Neural progenitor cell (in vitro differentiated cells): ENCODE data around the gene FSTL4. TPM values are rescaled to one million over a fixed set of nuclear protein-coding genes. Genes with fewer than 3 reads are reported as not detected.

Source experiments
- DNase-seq: peaks from one replicate; pipeline ENCODE4 v3.0.0-alpha.2; 2016; ENCODE audit warnings: low spot score
- H2AFZ ChIP-seq: fragments of 200-600 bp; sonication (generic); replicated peaks from 2 replicates; pipeline ENCODE4 v1.6.1; 2016; ENCODE audit warnings: antibody characterized with exemption
- H3F3A ChIP-seq: fragments of 200-600 bp; sonication (generic); 2 replicates; pipeline ENCODE4 v1.6.1; 2016; ENCODE audit warnings: antibody characterized with exemption, low read depth
- H3K27ac ChIP-seq: fragments of 200-600 bp; sonication (generic); 2 replicates; pipeline ENCODE4 v1.5.1; 2016; ENCODE audit warnings: mild to moderate bottlenecking
- H3K27me3 ChIP-seq: fragments of 200-600 bp; sonication (generic); 2 replicates; pipeline ENCODE4 v1.6.1; 2016; ENCODE audit warnings: mild to moderate bottlenecking, moderate library complexity
- H3K36me3 ChIP-seq: fragments of 200-600 bp; sonication (generic); 2 replicates; pipeline ENCODE4 v1.5.1; 2016
- H3K4me1 ChIP-seq: fragments of 200-600 bp; sonication (generic); 2 replicates; pipeline ENCODE4 v1.6.1; 2016; ENCODE audit warnings: mixed run types
- H3K4me2 ChIP-seq: fragments of 200-600 bp; sonication (generic); 2 replicates; pipeline ENCODE4 v1.6.1; 2016
- H3K4me3 ChIP-seq: fragments of 200-600 bp; sonication (generic); 2 replicates; pipeline ENCODE4 v1.5.1; 2016
- H3K79me2 ChIP-seq: fragments of 200-600 bp; sonication (generic); 2 replicates; pipeline ENCODE4 v1.6.1; 2016; ENCODE audit warnings: low read depth
- H3K9ac ChIP-seq: fragments of 200-600 bp; sonication (generic); 2 replicates; pipeline ENCODE4 v1.6.1; 2016
- H3K9me3 ChIP-seq: fragments of 200-600 bp; sonication (generic); 2 replicates; pipeline ENCODE4 v1.5.1; 2016; ENCODE audit warnings: low read depth
- H4K20me1 ChIP-seq: fragments of 200-600 bp; sonication (generic); 2 replicates; pipeline ENCODE4 v1.6.1; 2016; ENCODE audit warnings: low read depth
- H3K27ac Mint-ChIP-seq: 3 replicates; pipeline ENCODE4 v1.8.0; 2021; ENCODE audit warnings: mixed read lengths
- H3K27me3 Mint-ChIP-seq: 2 replicates; pipeline ENCODE4 v1.8.0; 2022; ENCODE audit warnings: low read depth, mild to moderate bottlenecking, inconsistent platforms, moderate library complexity, mixed read lengths; ENCODE audit not compliant: insufficient read depth
- H3K36me3 Mint-ChIP-seq: 3 replicates; pipeline ENCODE4 v1.8.0; 2021; ENCODE audit warnings: mixed read lengths
- H3K4me1 Mint-ChIP-seq: 3 replicates; pipeline ENCODE4 v1.8.0; 2021; ENCODE audit warnings: mixed read lengths
- H3K4me3 Mint-ChIP-seq: 3 replicates; pipeline ENCODE4 v1.8.0; 2021; ENCODE audit warnings: mild to moderate bottlenecking, moderate library complexity, mixed read lengths
- H3K9me3 Mint-ChIP-seq: 3 replicates; pipeline ENCODE4 v1.8.0; 2020; ENCODE audit warnings: mixed read lengths
- EZH2 ChIP-seq: fragments of 200-600 bp; sonication (generic); IDR thresholded peaks from 2 replicates; pipeline ENCODE4 v1.6.1; 2017; ENCODE audit warnings: antibody characterized with exemption, mild to moderate bottlenecking, moderate library complexity
- EZH2phosphoT487 ChIP-seq: fragments of 200-600 bp; sonication (generic); IDR thresholded peaks from 2 replicates; pipeline ENCODE4 v1.6.1; 2017; ENCODE audit warnings: antibody characterized with exemption
- total RNA-seq: library from RNA; depleted of rRNA; stranded (reverse); fragments of >200 nt; gene quantifications from 2 replicates; pipeline ENCODE4 v1.2.3, GENCODE V29; 2015; ENCODE audit warnings: low replicate concordance
- TF ChIP-seq, protein P1 (sequence below): fragments of 200-600 bp; sonication (generic); IDR thresholded peaks from 2 replicates; pipeline ENCODE4 v1.5.1; 2017; ENCODE audit warnings: antibody characterized with exemption, mild to moderate bottlenecking

FSTL4 gene
- total RNA-seq, 1 donor from 2014 or later = 0.95 TPM

DNA sequence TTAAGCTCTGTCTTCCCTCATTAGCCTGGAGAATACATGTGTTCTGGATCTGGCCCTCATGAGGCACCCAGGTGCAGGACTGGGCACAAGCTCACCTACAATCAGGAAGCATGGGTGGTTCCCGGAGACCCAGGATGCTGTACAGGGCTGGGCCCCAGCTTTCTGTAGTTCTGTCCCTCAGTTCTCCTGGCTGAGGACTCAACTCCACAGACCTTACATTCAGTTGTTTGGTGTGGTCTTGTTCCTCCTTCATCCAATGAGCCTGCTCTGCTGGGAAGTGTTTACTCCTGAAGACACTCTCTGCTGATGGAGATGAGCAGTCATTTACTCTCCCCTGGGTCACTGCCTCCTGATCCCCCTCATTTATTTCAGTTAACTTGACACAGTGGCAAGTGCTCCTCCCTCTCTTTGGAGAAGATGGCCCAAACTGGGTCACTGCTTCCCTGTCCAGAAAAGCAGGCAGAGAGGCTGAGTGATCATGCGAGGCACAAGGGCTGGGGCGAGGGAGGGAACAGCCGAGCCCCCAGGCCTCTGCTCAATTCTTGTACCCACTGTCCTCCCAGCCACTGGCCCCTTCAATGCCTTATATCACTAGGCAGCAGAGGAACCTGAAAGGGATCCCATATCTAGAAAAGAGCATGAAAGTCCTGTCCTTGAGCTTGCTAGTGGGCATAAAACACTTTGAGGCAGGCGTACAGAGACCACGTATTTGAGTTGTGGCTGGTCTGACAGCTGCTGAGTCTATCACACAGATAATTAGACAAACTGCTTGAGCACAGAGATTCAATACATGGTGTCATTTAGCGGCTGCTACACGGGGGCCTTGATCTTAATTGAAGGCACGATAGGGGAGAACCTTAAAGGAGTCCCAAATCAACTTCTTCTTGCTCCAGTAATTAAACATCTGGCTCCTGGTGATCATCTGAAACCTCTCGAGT is 221.7 kb downstream of the FSTL4 start:
- H3K4me3 Mint-ChIP-seq = no peak overlapping the region
- H3K4me1 Mint-ChIP-seq = peaks cover 4% of the 10 kb centered on the region

DNA sequence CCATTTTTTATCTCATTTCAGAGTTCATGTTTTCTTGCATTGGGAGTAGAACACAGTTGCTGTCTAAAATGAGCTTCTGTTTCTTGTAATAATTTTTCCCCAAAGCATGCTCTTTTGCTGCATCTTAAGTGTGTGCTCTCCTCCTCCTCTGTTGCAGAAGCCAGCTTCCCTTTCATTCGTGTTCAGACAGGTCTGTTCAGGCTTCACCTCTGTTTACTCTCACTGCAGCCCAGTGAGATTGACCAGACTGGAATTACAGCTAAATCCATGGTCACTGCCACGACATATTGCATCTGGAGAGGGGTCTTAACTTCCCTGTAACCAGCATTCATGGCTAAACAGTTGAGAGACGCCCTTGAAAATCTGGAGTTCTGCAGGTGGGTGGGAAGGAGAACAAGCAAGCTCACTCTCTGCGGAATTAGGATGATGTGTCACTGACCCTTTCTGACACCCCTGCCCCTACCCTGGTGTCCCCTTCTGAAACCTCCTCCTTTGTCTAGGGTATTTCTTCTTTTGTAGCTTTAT is 223.2 kb downstream of the FSTL4 start:
- Histone ChIP-seq H3K27me3 (no peaks in the 10 kb centered on the region), H3K27ac (no peak overlapping the region), H3F3A (peaks cover 2% of the 10 kb centered on the region), H3K4me2 (no peak overlapping the region), H3K36me3 (no peaks in the 10 kb centered on the region), H3K4me1 (peaks cover 2% of the 10 kb centered on the region), H3K4me3 (no peak overlapping the region), H4K20me1 (no peaks in the 10 kb centered on the region), H2AFZ (no peak overlapping the region), H3K79me2 (no peaks in the 10 kb centered on the region), H3K9ac (no peak overlapping the region), H3K9me3 (no peaks in the 10 kb centered on the region)
- TF ChIP-seq EZH2 = no peak
- Mint-ChIP-seq H3K36me3 (no peaks in the 10 kb centered on the region), H3K4me3 (no peak overlapping the region), H3K27me3 (no peaks in the 10 kb centered on the region), H3K9me3 (peaks cover 2% of the 10 kb centered on the region), H3K4me1 (peaks cover 14% of the 10 kb centered on the region), H3K27ac (no peak overlapping the region)
- DNase-seq = no peak

More for the DNA sequence above, 221.7 kb downstream of the FSTL4 start:
- Histone ChIP-seq H3K4me1 (no peaks in the 10 kb centered on the region), H3K4me2 (no peak overlapping the region), H2AFZ (no peak overlapping the region), H3K36me3 (no peaks in the 10 kb centered on the region), H3F3A (no peaks in the 10 kb centered on the region), H3K9me3 (no peaks in the 10 kb centered on the region), H3K27ac (no peak overlapping the region), H4K20me1 (no peaks in the 10 kb centered on the region), H3K79me2 (no peaks in the 10 kb centered on the region), H3K4me3 (no peak overlapping the region), H3K9ac (no peak overlapping the region), H3K27me3 (no peaks in the 10 kb centered on the region)
- H3K27ac Mint-ChIP-seq = no peak overlapping the region
- no peak for DNase-seq
- H3K27me3 Mint-ChIP-seq = peaks cover 4% of the 10 kb centered on the region
- TF ChIP-seq, protein P1, sequence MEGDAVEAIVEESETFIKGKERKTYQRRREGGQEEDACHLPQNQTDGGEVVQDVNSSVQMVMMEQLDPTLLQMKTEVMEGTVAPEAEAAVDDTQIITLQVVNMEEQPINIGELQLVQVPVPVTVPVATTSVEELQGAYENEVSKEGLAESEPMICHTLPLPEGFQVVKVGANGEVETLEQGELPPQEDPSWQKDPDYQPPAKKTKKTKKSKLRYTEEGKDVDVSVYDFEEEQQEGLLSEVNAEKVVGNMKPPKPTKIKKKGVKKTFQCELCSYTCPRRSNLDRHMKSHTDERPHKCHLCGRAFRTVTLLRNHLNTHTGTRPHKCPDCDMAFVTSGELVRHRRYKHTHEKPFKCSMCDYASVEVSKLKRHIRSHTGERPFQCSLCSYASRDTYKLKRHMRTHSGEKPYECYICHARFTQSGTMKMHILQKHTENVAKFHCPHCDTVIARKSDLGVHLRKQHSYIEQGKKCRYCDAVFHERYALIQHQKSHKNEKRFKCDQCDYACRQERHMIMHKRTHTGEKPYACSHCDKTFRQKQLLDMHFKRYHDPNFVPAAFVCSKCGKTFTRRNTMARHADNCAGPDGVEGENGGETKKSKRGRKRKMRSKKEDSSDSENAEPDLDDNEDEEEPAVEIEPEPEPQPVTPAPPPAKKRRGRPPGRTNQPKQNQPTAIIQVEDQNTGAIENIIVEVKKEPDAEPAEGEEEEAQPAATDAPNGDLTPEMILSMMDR = no peak
- TF ChIP-seq EZH2 (no peak), EZH2phosphoT487 (no peak)
- no peaks in the 10 kb centered on the region for H3K36me3 Mint-ChIP-seq
- peaks cover 5% of the 10 kb centered on the region for H3K9me3 Mint-ChIP-seq

DNA sequence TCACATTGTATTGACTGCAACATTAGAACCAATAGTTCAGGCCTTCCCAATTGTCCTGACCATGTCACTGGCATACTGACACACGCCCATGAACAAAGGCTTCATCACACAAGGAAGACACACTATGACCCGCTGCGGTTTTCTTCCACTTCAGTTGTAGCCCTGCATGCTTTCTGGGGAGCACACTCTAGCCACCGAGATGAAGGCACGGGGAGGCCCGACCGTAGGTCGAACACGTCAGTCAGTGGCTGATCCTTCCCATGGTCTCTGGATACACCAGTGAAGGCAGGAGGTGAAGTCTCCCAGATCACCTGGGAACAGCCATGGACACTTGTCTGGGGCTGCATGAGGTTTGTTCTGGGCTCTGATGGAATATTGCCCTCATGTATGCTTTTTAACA is 224.7 kb downstream of the FSTL4 start:
- no peak overlapping the region for H3K27ac ChIP-seq
- Mint-ChIP-seq H3K27ac (no peak overlapping the region), H3K9me3 (no peaks in the 10 kb centered on the region), H3K4me1 (peaks cover 27% of the 10 kb centered on the region), H3K36me3 (no peaks in the 10 kb centered on the region), H3K27me3 (no peaks in the 10 kb centered on the region), H3K4me3 (no peak overlapping the region)
- H3K4me1 ChIP-seq = peaks cover 15% of the 10 kb centered on the region
- H3K4me2 ChIP-seq = no peak overlapping the region
- H3F3A ChIP-seq = peaks cover 14% of the 10 kb centered on the region
- H3K27me3 ChIP-seq = no peaks in the 10 kb centered on the region
- H3K9ac ChIP-seq = no peak overlapping the region
- TF ChIP-seq EZH2 (no peak), EZH2phosphoT487 (no peak)
- TF ChIP-seq, protein P1 = no peak
- no peaks in the 10 kb centered on the region for H3K9me3 ChIP-seq
- no peak overlapping the region for H2AFZ ChIP-seq
- no peak overlapping the region for H3K4me3 ChIP-seq
- H3K79me2 ChIP-seq = no peaks in the 10 kb centered on the region
- H3K36me3 ChIP-seq = no peaks in the 10 kb centered on the region
- DNase-seq = no peak
- no peaks in the 10 kb centered on the region for H4K20me1 ChIP-seq

DNA sequence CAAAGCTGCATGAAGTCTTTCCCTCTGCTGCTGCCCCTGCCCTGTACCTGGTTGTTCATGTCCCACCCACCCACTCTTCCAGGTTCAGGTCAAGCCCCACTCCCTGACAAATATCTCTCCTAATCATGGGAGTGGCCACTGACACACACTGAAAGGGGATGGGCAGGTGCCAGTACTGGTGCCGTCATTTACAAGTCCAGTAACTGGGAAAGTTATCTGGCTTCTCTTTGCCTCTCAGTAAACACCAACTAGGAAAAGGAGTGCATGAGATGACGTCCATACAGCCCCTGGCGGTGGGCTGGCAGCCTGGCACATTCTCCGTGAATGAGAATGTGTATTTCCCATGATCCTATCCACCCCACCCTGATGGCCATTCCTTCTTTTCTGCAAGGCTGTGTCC is 225.2 kb downstream of the FSTL4 start:
- H2AFZ ChIP-seq = no peak overlapping the region
- no peaks in the 10 kb centered on the region for H3K9me3 ChIP-seq
- no peak overlapping the region for H3K9ac ChIP-seq
- no peaks in the 10 kb centered on the region for H3K36me3 ChIP-seq
- Mint-ChIP-seq H3K27me3 (peaks cover under 1% of the 10 kb centered on the region), H3K27ac (no peak overlapping the region), H3K36me3 (no peaks in the 10 kb centered on the region), H3K9me3 (no peaks in the 10 kb centered on the region), H3K4me1 (peaks cover 26% of the 10 kb centered on the region), H3K4me3 (no peak overlapping the region)
- no peaks in the 10 kb centered on the region for H4K20me1 ChIP-seq
- no peak overlapping the region for H3K27ac ChIP-seq
- no peaks in the 10 kb centered on the region for H3K27me3 ChIP-seq
- peaks cover 15% of the 10 kb centered on the region for H3K4me1 ChIP-seq
- peaks cover 14% of the 10 kb centered on the region for H3F3A ChIP-seq
- no peak overlapping the region for H3K4me3 ChIP-seq
- no peaks in the 10 kb centered on the region for H3K79me2 ChIP-seq
- no peak for TF ChIP-seq EZH2
- no peak for TF ChIP-seq EZH2phosphoT487
- TF ChIP-seq, protein P1 = no peak
- no peak for DNase-seq
- no peak overlapping the region for H3K4me2 ChIP-seq
